Calu3 (cell line): ENCODE measurements around the gene CTNNA2. TPM values are rescaled to one million over a fixed set of nuclear protein-coding genes. Genes with fewer than 3 reads are reported as not detected.

Source experiments
- BruUV-seq: library from RNA; stranded (reverse); fragments of 400-500 nt; replicated peaks from 2 replicates; lab custom pipeline; 2021; lab: Mats Ljungman, UMichigan
- CTCF ChIA-PET: fragments of 300-600 bp; sonication (Branson Sonifier 250); formaldehyde crosslinking; loops from one replicate; lab custom pipeline; 2022; ENCODE audit warnings: antibody characterized with exemption; lab: Charles Lee
- DNase-seq: peaks from one replicate; pipeline ENCODE4 v3.0.0; 2022
- H3K27ac Mint-ChIP-seq: one replicate; pipeline ENCODE4 v1.8.0; 2022; ENCODE audit warnings: mixed read lengths; ENCODE audit not compliant: unreplicated experiment
- H3K27me3 Mint-ChIP-seq: one replicate; pipeline ENCODE4 v1.8.0; 2022; ENCODE audit warnings: mixed read lengths; ENCODE audit not compliant: unreplicated experiment
- H3K36me3 Mint-ChIP-seq: one replicate; pipeline ENCODE4 v1.8.0; 2022; ENCODE audit warnings: mild to moderate bottlenecking, moderate library complexity, mixed read lengths; ENCODE audit not compliant: insufficient read depth, unreplicated experiment
- H3K4me1 Mint-ChIP-seq: one replicate; pipeline ENCODE4 v1.8.0; 2022; ENCODE audit warnings: mild to moderate bottlenecking, low read depth, mixed read lengths; ENCODE audit not compliant: unreplicated experiment
- H3K4me3 Mint-ChIP-seq: one replicate; pipeline ENCODE4 v1.8.0; 2022; ENCODE audit warnings: mild to moderate bottlenecking, low read depth, moderate library complexity, mixed read lengths; ENCODE audit not compliant: unreplicated experiment
- H3K9me3 Mint-ChIP-seq: one replicate; pipeline ENCODE4 v1.8.0; 2022; ENCODE audit warnings: low read depth, mixed read lengths; ENCODE audit not compliant: unreplicated experiment
- CTCF ChIP-seq: fragments of 200-600 bp; IDR thresholded peaks from one replicate; pipeline ENCODE4 v1.8.0; 2022; ENCODE audit warnings: antibody characterized with exemption; ENCODE audit not compliant: unreplicated experiment
- intact Hi-C: fragments of 100-400 bp; cut with micrococcal nuclease; formaldehyde crosslinking; loops from one replicate; pipeline ENCODE4 v1.10.0; 2022; ENCODE audit not compliant: unreplicated experiment
- total RNA-seq: library from RNA; stranded (reverse); gene quantifications from 2 replicates; pipeline ENCODE4 v1.2.3, GENCODE V29; 2022

Gene CTNNA2
- total RNA-seq, 1 experiment from 2014 or later: not detected

GRCh38 chr2:79938648-79939047 lies 425.8 kb downstream of the CTNNA2 start:
- BruUV-seq: no TSS peak
- Mint-ChIP-seq H3K36me3 (no peaks in the 10 kb centered on the region), H3K9me3 (no peaks in the 10 kb centered on the region), H3K4me3 (no peak overlapping the region), H3K27ac (no peak overlapping the region), H3K4me1 (no peaks in the 10 kb centered on the region), H3K27me3 (no peaks in the 10 kb centered on the region)
- DNase-seq: no peak
- CTCF ChIA-PET: no interaction called here
- TF ChIP-seq CTCF: no peak
- intact Hi-C loops: no loop called here

GRCh38 chr2:79940364-79940763 lies 427.5 kb downstream of the CTNNA2 start:
- H3K4me3 Mint-ChIP-seq: no peak overlapping the region
- intact Hi-C loops: no loop called here
- no peaks in the 10 kb centered on the region for H3K36me3 Mint-ChIP-seq
- H3K9me3 Mint-ChIP-seq: no peaks in the 10 kb centered on the region
- BruUV-seq: no TSS peak
- no peaks in the 10 kb centered on the region for H3K4me1 Mint-ChIP-seq
- CTCF ChIA-PET: no interaction called here
- no peak for TF ChIP-seq CTCF
- no peaks in the 10 kb centered on the region for H3K27me3 Mint-ChIP-seq
- H3K27ac Mint-ChIP-seq: no peak overlapping the region
- DNase-seq: no peak

GRCh38 chr2:79941179-79941578 lies 428.3 kb downstream of the CTNNA2 start:
- H3K9me3 Mint-ChIP-seq: no peaks in the 10 kb centered on the region
- no peaks in the 10 kb centered on the region for H3K4me1 Mint-ChIP-seq
- no peak overlapping the region for H3K27ac Mint-ChIP-seq
- no peak overlapping the region for H3K4me3 Mint-ChIP-seq
- H3K36me3 Mint-ChIP-seq: no peaks in the 10 kb centered on the region
- BruUV-seq: no TSS peak
- CTCF ChIA-PET: no interaction called here
- DNase-seq: no peak
- H3K27me3 Mint-ChIP-seq: no peaks in the 10 kb centered on the region
- TF ChIP-seq CTCF: no peak
- intact Hi-C loops: no loop called here

GRCh38 chr2:79944205-79944604 lies 431.4 kb downstream of the CTNNA2 start:
- intact Hi-C loops: no loop called here
- BruUV-seq: no TSS peak
- Mint-ChIP-seq H3K4me1 (no peaks in the 10 kb centered on the region), H3K36me3 (no peaks in the 10 kb centered on the region), H3K27me3 (no peaks in the 10 kb centered on the region), H3K27ac (no peak overlapping the region), H3K9me3 (peaks cover 3% of the 10 kb centered on the region), H3K4me3 (no peak overlapping the region)
- DNase-seq: no peak
- CTCF ChIA-PET: no interaction called here
- TF ChIP-seq CTCF: no peak
